NCI-H460 (cell line): Measurements from ENCODE around the gene CNTN6. TPM values are rescaled to one million over a fixed set of nuclear protein-coding genes. Genes with fewer than 3 reads are reported as not detected.
"Not testable (repeated sequence)": the region's sequence is repeated elsewhere in the genome, so short reads cannot be mapped to it uniquely, and the experiment has no call there.

Source experiments
- DNase-seq: peaks from one replicate; pipeline ENCODE4 v3.0.0-alpha.2; 2016; ENCODE audit warnings: low read depth; ENCODE audit errors: extremely low read depth
- total RNA-seq: library from RNA; depleted of rRNA; stranded (reverse); fragments of >200 nt; shearing (Covaris generic); gene quantifications from 2 replicates; pipeline ENCODE4 v1.2.3, GENCODE V29; 2014

Gene CNTN6
- total RNA-seq, 1 experiment from 2014 or later, result 0.17 TPM

GRCh38 chr3:1272546-1273265 lies 179.9 kb downstream of the CNTN6 start:
- no peak for DNase-seq

- peak; percentile 23 for DNase-seq
These were observed 182.7 kb downstream of the CNTN6 start for GRCh38 chr3:1275495-1275894.

GRCh38 chr3:1287815-1288214 lies 195.0 kb downstream of the CNTN6 start:
- no peak for DNase-seq

- DNase-seq, result no peak
These were observed 196.1 kb downstream of the CNTN6 start for GRCh38 chr3:1288805-1289494.

- DNase-seq, result no peak
These were observed 199.8 kb downstream of the CNTN6 start for GRCh38 chr3:1292571-1293071.

GRCh38 chr3:1294586-1294985 lies 201.8 kb downstream of the CNTN6 start:
- no peak for DNase-seq

- no peak for DNase-seq
These were observed 225.6 kb downstream of the CNTN6 start for GRCh38 chr3:1318296-1319005.

- DNase-seq, result no peak
These were observed 233.7 kb downstream of the CNTN6 start for GRCh38 chr3:1326546-1326945.

- DNase-seq, result no peak
These were observed 237.3 kb downstream of the CNTN6 start for GRCh38 chr3:1330107-1330506.

GRCh38 chr3:1346386-1346785 lies 253.6 kb downstream of the CNTN6 start:
- DNase-seq, result no peak

- DNase-seq, result no peak
These were observed 255.7 kb downstream of the CNTN6 start for GRCh38 chr3:1348547-1348946.

GRCh38 chr3:1350885-1351284 lies 258.1 kb downstream of the CNTN6 start:
- DNase-seq, result no peak

GRCh38 chr3:1355691-1356090 lies 262.9 kb downstream of the CNTN6 start:
- no peak for DNase-seq

- no peak for DNase-seq
These were observed 263.3 kb downstream of the CNTN6 start for GRCh38 chr3:1356101-1356500.

- no peak for DNase-seq
These were observed 272.7 kb downstream of the CNTN6 start for GRCh38 chr3:1365528-1365927.

- no peak for DNase-seq
These were observed 281.6 kb downstream of the CNTN6 start for GRCh38 chr3:1374471-1374870.

- no peak for DNase-seq
These were observed 282.3 kb downstream of the CNTN6 start for GRCh38 chr3:1375145-1375544.

GRCh38 chr3:1380926-1381646 lies 288.3 kb downstream of the CNTN6 start:
- DNase-seq, result no peak

- no peak for DNase-seq
These were observed 288.8 kb downstream of the CNTN6 start for GRCh38 chr3:1381647-1382036.

GRCh38 chr3:1387396-1387905 lies 294.6 kb downstream of the CNTN6 start:
- not testable (repeated sequence) for DNase-seq

- no peak for DNase-seq
These were observed 301.4 kb downstream of the CNTN6 start for GRCh38 chr3:1394188-1394587.
